GM12878 (cell line): ENCODE results near the gene PSMB3. TPM values are rescaled to one million over a fixed set of nuclear protein-coding genes. Genes with fewer than 3 reads are reported as not detected.
"Not testable (repeated sequence)": the region's sequence is repeated elsewhere in the genome, so short reads cannot be mapped to it uniquely, and the experiment has no call there.

Source experiments
- ATAC-seq: fragments of 200-7000 bp; cut with Tn5 transposase; 3 replicates; pipeline ENCODE4 v1.9.1; 2020; ENCODE audit warnings: mild to moderate bottlenecking, moderate library complexity
- BruUV-seq: library from RNA; stranded (reverse); fragments of 400-500 nt; replicated peaks from 2 replicates; lab custom pipeline; 2021; lab: Mats Ljungman, UMichigan
- CTCF ChIA-PET: fragments of 300-600 bp; sonication (Branson Sonifier 250); formaldehyde crosslinking; extraction: SDS; loops from one replicate; lab custom pipeline; 2021; ENCODE audit warnings: inconsistent platforms; lab: Yijun Ruan, JAX
- POLR2A ChIA-PET: fragments of 350-600 bp; formaldehyde crosslinking; extraction: SDS; loops from one replicate; lab custom pipeline; 2021; ENCODE audit warnings: inconsistent platforms; lab: Charles Lee
- RAD21 ChIA-PET: fragments of 300-600 bp; sonication (Branson Sonifier 250); formaldehyde crosslinking; loops from one replicate; lab custom pipeline; 2023; ENCODE audit warnings: antibody characterized with exemption; ENCODE audit not compliant: unreplicated experiment; lab: Charles Lee
- SMC1A ChIA-PET: fragments of 300-600 bp; sonication (Branson Sonifier 250); formaldehyde crosslinking; loops from one replicate; lab custom pipeline; 2023; ENCODE audit not compliant: unreplicated experiment, uncharacterized antibody; lab: Charles Lee
- DNase-seq: peaks from one replicate; pipeline ENCODE4 v3.0.0-alpha.2; 2011; ENCODE audit warnings: low read depth, low spot score
- FAIRE-seq: peaks from 3 replicates; lab custom pipeline; 2011; peaks lifted over from hg19 to GRCh38; lab: Jason Lieb, UNC
- H2AFZ ChIP-seq: 2 replicates; pipeline ENCODE4 v1.6.0; 2011; ENCODE audit warnings: low read depth, low read length, control low read depth; ENCODE audit not compliant: control insufficient read depth
- H3K27ac ChIP-seq: 2 replicates; pipeline ENCODE4 v1.5.1; 2011; ENCODE audit warnings: control low read depth; ENCODE audit not compliant: control insufficient read depth, insufficient read depth
- H3K27me3 ChIP-seq, 2 experiments: replicated peaks in 1 of 2; 2 replicates each; pipeline versions ENCODE4 v1.6.0 to v1.6.1; 2011; ENCODE audit warnings: low read length in 1 of 2; ENCODE audit not compliant: control insufficient read depth in 2 of 2, insufficient read depth in 2 of 2
- H3K36me3 ChIP-seq, 2 experiments: 2 replicates each; pipeline ENCODE4 v1.5.1; 2011; ENCODE audit warnings: low read length in 1 of 2; ENCODE audit not compliant: control insufficient read depth in 2 of 2, insufficient read depth in 2 of 2
- H3K4me1 ChIP-seq: 2 replicates; pipeline ENCODE4 v1.6.1; 2011; ENCODE audit warnings: mild to moderate bottlenecking, low read length, moderate library complexity, mixed read lengths; ENCODE audit not compliant: control insufficient read depth, insufficient read depth
- H3K4me2 ChIP-seq: 2 replicates; pipeline ENCODE4 v1.6.0; 2011; ENCODE audit warnings: control low read depth; ENCODE audit not compliant: control insufficient read depth, insufficient read depth
- H3K4me3 ChIP-seq: fragments of 200-600 bp; sonication (generic); 2 replicates; pipeline ENCODE4 v1.5.1; 2016
- H3K79me2 ChIP-seq: 2 replicates; pipeline ENCODE4 v1.6.0; 2011; ENCODE audit warnings: low read length; ENCODE audit not compliant: control insufficient read depth, insufficient read depth
- H3K9ac ChIP-seq: 2 replicates; pipeline ENCODE4 v1.8.0; 2011; ENCODE audit warnings: low read length, control low read depth, mixed read lengths; ENCODE audit not compliant: control insufficient read depth, insufficient read depth
- H3K9me3 ChIP-seq: replicated peaks from 3 replicates; pipeline ENCODE4 v1.5.1; 2011; ENCODE audit warnings: mild to moderate bottlenecking, low read length; ENCODE audit not compliant: control insufficient read depth, insufficient read depth
- H4K20me1 ChIP-seq: 2 replicates; pipeline ENCODE4 v1.6.0; 2011; ENCODE audit not compliant: control insufficient read depth, insufficient read depth
- CHD1 ChIP-seq: IDR thresholded peaks from 2 replicates; pipeline ENCODE4 v1.6.1; 2012; ENCODE audit warnings: low read depth, low read length, improper control_type of control experiment
- FOS ChIP-seq: IDR thresholded peaks from 3 replicates; pipeline ENCODE4 v1.6.1; 2011; ENCODE audit warnings: borderline replicate concordance; ENCODE audit not compliant: insufficient read length; ENCODE audit errors: extremely low read depth
- NFYB ChIP-seq: IDR thresholded peaks from 2 replicates; pipeline ENCODE4 v1.6.1; 2011; ENCODE audit warnings: low read depth, mild to moderate bottlenecking, low read length, improper control_type of control experiment, moderate library complexity; ENCODE audit not compliant: insufficient read depth
- PAX8 ChIP-seq: fragments of 450-650 bp; IDR thresholded peaks from 2 replicates; pipeline ENCODE4 v1.6.1; 2017; ENCODE audit warnings: mild to moderate bottlenecking, moderate library complexity
- POLR2A ChIP-seq: IDR thresholded peaks from 2 replicates; pipeline ENCODE4 v1.6.1; 2011; ENCODE audit warnings: low read depth, mild to moderate bottlenecking, low read length
- POLR2AphosphoS2 ChIP-seq: IDR thresholded peaks from 2 replicates; pipeline ENCODE4 v1.6.1; 2011; ENCODE audit warnings: low read depth, mild to moderate bottlenecking, low read length, improper control_type of control experiment, moderate library complexity
- SMAD1 ChIP-seq: fragments of 450-650 bp; IDR thresholded peaks from 2 replicates; pipeline ENCODE4 v1.6.1; 2018; ENCODE audit warnings: mild to moderate bottlenecking, low read depth; ENCODE audit not compliant: partially characterized antibody
- WRNIP1 ChIP-seq: IDR thresholded peaks from 2 replicates; pipeline ENCODE4 v1.6.1; 2011; ENCODE audit warnings: low read depth, low read length, improper control_type of control experiment, borderline replicate concordance
- WGBS: methylation state at CpG from one replicate; pipeline ENCODE4 v1.1.6; 2016; ENCODE audit warnings: low lambda C conversion rate; ENCODE audit not compliant: insufficient replicate concordance, insufficient coverage; ENCODE audit errors: missing lambda C conversion rate; 5-methylcytosine and 5-hydroxymethylcytosine counted together
- in situ Hi-C: fragments of 300-500 bp; cut with MboI; formaldehyde crosslinking; loops from 9 replicates; pipeline ENCODE4 v1.14.3; 2018; ENCODE audit warnings: mixed read lengths
- intact Hi-C: fragments of 100-400 bp; cut with micrococcal nuclease; formaldehyde crosslinking; loops from one replicate; pipeline ENCODE4 v1.14.2; 2022; ENCODE audit not compliant: unreplicated experiment
- polyA plus RNA-seq, 11 experiments: library from polyadenylated mRNA; depleted of rRNA in 4 of 11; unstranded in 6 of 11; stranded (reverse) in 5 of 11; fragments of >200 nt; fragmentation: Nextera tagmentation in 4 of 11; fragmentation: Illumina TruSeq in 1 of 11; extraction: Ambion mirVana in 4 of 11; extraction: Trizol in 1 of 11; gene quantifications; 1 replicate in 1 of 11; 2 replicates in 10 of 11; pipeline versions ENCODE4 v1.2.1 to v1.2.3, GENCODE V29; 2011 to 2016; ENCODE audit warnings: inconsistent platforms in 2 of 11, missing spikeins in 2 of 11, low read depth in 1 of 11
- total RNA-seq, 4 experiments: library from RNA; depleted of rRNA in 3 of 4; stranded (reverse); fragments of >200 nt in 3 of 4; fragmentation: Illumina TruSeq in 1 of 4; extraction: Trizol in 1 of 4; gene quantifications; 2 replicates each; pipeline versions ENCODE4 v1.2.1 to v1.2.3, GENCODE V29; 2013 to 2021
- TF ChIP-seq, protein P1 (sequence below): fragments of 450-650 bp; IDR thresholded peaks from 2 replicates; pipeline ENCODE4 v1.6.1; 2014; ENCODE audit warnings: mild to moderate bottlenecking
- TF ChIP-seq, protein P2 (sequence below): fragments of 150-350 bp; IDR thresholded peaks from 2 replicates; pipeline ENCODE4 v1.6.1; 2014; ENCODE audit warnings: mild to moderate bottlenecking, low read depth, low read length

PSMB3 gene
- total and polyA plus RNA-seq, 10 of the 15 experiments (the other 5 are each of a cell fraction or from before 2014, with no cell fraction given): 300 to 2,130 (median 490) TPM

DNA sequence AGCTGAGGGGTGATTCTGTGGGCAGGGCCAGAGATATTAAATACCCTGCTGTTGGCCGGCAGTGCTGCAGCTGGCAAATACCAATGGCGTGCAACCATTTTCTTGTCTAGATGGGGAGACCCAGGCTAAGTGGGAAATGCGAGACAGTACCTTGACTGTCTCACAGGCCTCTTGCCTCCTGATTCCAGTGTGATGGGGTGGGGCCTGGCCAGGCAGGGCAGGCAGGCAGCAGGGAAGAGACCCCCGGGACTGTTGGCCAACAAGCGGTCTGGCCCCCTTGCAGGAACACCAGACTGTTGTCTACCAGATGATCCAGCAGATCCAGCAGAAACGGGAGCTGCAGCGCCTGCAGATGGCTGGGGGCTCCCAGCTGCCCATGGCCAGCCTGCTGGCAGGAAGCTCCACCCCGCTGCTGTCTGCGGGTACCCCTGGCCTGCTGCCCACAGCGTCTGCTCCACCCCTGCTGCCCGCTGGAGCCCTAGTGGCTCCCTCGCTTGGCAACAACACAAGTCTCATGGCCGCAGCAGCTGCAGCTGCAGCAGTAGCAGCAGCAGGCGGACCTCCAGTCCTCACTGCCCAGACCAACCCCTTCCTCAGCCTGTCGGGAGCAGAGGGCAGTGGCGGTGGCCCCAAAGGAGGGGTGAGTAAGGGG lies 28.1 kb upstream of the PSMB3 start (continued):
- TF ChIP-seq NFYB (no peak), POLR2AphosphoS2 (no peak), FOS (no peak), SMAD1 (no peak), PAX8 (no peak), POLR2A (no peak), WRNIP1 (no peak)
- TF ChIP-seq, protein P1, sequence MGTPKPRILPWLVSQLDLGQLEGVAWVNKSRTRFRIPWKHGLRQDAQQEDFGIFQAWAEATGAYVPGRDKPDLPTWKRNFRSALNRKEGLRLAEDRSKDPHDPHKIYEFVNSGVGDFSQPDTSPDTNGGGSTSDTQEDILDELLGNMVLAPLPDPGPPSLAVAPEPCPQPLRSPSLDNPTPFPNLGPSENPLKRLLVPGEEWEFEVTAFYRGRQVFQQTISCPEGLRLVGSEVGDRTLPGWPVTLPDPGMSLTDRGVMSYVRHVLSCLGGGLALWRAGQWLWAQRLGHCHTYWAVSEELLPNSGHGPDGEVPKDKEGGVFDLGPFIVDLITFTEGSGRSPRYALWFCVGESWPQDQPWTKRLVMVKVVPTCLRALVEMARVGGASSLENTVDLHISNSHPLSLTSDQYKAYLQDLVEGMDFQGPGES: no peak
- TF ChIP-seq, protein P2, sequence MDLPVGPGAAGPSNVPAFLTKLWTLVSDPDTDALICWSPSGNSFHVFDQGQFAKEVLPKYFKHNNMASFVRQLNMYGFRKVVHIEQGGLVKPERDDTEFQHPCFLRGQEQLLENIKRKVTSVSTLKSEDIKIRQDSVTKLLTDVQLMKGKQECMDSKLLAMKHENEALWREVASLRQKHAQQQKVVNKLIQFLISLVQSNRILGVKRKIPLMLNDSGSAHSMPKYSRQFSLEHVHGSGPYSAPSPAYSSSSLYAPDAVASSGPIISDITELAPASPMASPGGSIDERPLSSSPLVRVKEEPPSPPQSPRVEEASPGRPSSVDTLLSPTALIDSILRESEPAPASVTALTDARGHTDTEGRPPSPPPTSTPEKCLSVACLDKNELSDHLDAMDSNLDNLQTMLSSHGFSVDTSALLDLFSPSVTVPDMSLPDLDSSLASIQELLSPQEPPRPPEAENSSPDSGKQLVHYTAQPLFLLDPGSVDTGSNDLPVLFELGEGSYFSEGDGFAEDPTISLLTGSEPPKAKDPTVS: no peak
- TF ChIP-seq, all 136 proteins: peak for 0

DNA sequence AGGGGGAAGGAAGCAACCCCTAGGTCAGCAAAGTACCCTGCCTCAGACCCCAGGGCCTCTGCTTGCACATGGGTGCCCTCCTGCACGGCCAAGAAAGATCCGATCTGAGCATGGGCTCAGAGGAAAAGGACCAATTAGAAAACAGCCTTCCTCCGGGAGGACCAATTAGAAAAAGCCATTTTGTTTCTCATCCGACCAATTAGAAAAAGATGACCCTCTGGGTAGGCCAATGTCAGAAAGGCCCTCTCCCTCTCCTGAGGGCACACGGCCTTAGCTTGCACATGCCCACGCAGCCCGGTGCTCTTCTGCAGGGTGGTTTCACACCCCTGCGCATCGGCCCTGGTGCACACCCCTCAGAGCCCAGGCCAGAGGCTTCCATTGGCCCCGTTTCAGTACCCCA lies 27.5 kb upstream of the PSMB3 start:
- Histone ChIP-seq H3K27ac (no peak overlapping the region), H4K20me1 (no peaks in the 10 kb centered on the region), H3K4me2 (no peak overlapping the region), H3K4me3 (no peak overlapping the region), H2AFZ (no peak overlapping the region), H3K36me3 (peaks cover 3 to 5% of the 10 kb centered on the region in 2 experiments; a peak in 2 of 4 replicates), H3K9me3 (no peaks in the 10 kb centered on the region; the same call in 2 of the 3 replicates), H3K79me2 (no peaks in the 10 kb centered on the region), H3K9ac (no peak overlapping the region), H3K27me3 (no peaks in the 10 kb centered on the region), H3K4me1 (peaks cover 28% of the 10 kb centered on the region)
- FAIRE-seq: no peak
- DNase-seq: no peak
- 67% methylated on average over 10 of the region's 10 CpGs for WGBS
- ChIA-PET SMC1A (no interaction called here), POLR2A (no interaction called here), RAD21 (no interaction called here), CTCF (no interaction called here)
- no TSS peak for BruUV-seq
- intact Hi-C loops (no loop called here), in situ Hi-C loops (no loop called here)
- no peak for ATAC-seq
- no peak for TF ChIP-seq CHD1
- 0 out of 2 replicates have a peak, but pooled peaks have one; percentile 18 for TF ChIP-seq POLR2A
- TF ChIP-seq NFYB: 0 out of 2 replicates have a peak, but pooled peaks have one; percentile 12

DNA sequence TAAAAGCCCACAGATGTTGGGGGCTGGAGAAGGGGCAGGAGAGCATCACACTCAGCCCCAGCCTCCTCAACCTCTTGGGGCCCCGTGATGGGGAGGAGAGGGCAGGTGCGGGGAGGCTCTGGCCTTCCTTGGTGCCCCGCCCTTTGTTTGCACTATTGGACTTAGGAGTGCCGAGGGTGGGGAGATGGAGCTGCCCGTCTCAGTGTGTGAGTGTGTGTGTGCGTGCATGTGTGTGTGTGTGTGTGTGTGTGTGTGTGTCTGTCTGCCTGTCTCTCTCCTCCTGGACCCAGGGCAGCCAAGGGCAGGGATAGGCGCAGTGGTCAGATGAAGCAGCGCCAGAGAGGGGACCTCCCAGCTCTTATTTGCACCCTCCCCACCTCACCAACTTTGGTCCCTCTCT lies 26.4 kb upstream of the PSMB3 start:
- H4K20me1 ChIP-seq, BruUV-seq, H3K4me2 ChIP-seq, RAD21 ChIA-PET, H3K36me3 ChIP-seq, H3K9ac ChIP-seq, H3K79me2 ChIP-seq, SMC1A ChIA-PET, ATAC-seq, H3K9me3 ChIP-seq, H3K4me3 ChIP-seq, H2AFZ ChIP-seq, DNase-seq, H3K27ac ChIP-seq, FAIRE-seq, POLR2A ChIA-PET, in situ Hi-C loops, H3K27me3 ChIP-seq, intact Hi-C loops: not testable (repeated sequence)
- peaks cover 35% of the 10 kb centered on the region for H3K4me1 ChIP-seq
- CTCF ChIA-PET: interaction anchor here (3.6 kb wide), 1 partner anchor 50 kb away, joined by 36 read pairs; the partner anchor contains the start of gene EPOP
- WGBS: 52% methylated on average over 8 of the region's 8 CpGs
